Measurements from ENCODE around the gene CDHR2. TPM values are rescaled to one million over a fixed set of nuclear protein-coding genes. Genes with fewer than 3 reads are reported as not detected.

The CDHR2 gene
- total RNA-seq, 4 donors from 2014 or later = under 0.01 to 0.35 (median 0.09) TPM; not detected in 1

DNA sequence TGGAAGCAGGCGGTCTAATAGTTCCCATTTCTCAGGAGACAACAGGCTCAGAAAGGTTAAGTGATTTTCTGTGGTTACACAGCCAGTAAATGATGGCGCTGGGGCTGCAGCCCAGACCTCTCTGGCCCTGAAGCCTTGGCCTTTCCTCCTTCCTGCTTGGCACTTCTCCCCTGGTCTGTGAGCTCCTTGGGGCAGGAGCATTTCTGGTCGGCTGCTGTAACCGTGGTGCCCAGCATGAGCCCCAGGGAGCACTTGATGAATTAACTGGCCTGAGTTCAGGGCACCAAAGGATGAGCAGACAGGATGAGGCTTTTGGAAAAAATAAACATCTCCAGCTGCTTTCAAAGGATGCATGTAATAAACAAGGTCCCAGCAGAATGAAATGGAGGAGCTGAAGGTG is 30.2 kb downstream of the CDHR2 start:
- intact Hi-C loops (cut with DNase I; ENCODE audit: low total_unique reads) = no loop called here
- DNase-seq = no peak
- no peaks in the 10 kb centered on the region for H3K27me3 ChIP-seq

DNA sequence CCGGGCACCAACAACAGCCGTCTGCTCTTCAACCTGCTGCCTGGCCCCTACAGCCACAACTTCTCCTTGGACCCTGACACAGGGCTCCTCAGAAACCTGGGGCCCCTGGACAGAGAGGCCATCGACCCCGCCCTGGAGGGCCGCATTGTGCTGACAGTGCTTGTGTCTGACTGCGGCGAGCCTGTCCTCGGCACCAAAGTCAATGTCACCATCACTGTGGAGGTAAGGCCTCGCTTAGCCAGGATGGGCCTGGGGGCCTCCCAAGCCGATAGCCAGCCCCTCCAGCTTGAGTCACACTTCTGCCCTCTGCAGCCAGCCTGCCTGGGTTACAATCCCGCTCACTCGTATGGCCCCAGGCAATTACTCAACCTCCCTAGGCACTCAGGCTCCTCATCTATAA is 32.2 kb downstream of the CDHR2 start:
- Histone ChIP-seq H3K9me3 (peaks cover 0 to 5% of the 10 kb centered on the region in 2 donors), H3K36me3 (no peaks in the 10 kb centered on the region), H3K27me3 (no peaks in the 10 kb centered on the region), H3K4me1 (no peaks in the 10 kb centered on the region), H3K27ac (no peak overlapping the region), H3K4me3 (no peak overlapping the region)
- DNase-seq = no peak
- intact Hi-C loops (cut with DNase I; ENCODE audit: low total_unique reads) = no loop called here
- no peak for TF ChIP-seq POLR2A (IDR thresholded peaks at IDR 0.05)
- TF ChIP-seq, protein P1, sequence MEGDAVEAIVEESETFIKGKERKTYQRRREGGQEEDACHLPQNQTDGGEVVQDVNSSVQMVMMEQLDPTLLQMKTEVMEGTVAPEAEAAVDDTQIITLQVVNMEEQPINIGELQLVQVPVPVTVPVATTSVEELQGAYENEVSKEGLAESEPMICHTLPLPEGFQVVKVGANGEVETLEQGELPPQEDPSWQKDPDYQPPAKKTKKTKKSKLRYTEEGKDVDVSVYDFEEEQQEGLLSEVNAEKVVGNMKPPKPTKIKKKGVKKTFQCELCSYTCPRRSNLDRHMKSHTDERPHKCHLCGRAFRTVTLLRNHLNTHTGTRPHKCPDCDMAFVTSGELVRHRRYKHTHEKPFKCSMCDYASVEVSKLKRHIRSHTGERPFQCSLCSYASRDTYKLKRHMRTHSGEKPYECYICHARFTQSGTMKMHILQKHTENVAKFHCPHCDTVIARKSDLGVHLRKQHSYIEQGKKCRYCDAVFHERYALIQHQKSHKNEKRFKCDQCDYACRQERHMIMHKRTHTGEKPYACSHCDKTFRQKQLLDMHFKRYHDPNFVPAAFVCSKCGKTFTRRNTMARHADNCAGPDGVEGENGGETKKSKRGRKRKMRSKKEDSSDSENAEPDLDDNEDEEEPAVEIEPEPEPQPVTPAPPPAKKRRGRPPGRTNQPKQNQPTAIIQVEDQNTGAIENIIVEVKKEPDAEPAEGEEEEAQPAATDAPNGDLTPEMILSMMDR (IDR thresholded peaks at IDR 0.05) = no peak

More for the DNA sequence above, 30.2 kb downstream of the CDHR2 start:
- Histone ChIP-seq H3K4me1 (no peaks in the 10 kb centered on the region), H3K4me3 (no peak overlapping the region), H3K9me3 (no peaks in the 10 kb centered on the region), H3K27ac (no peak overlapping the region), H3K36me3 (no peaks in the 10 kb centered on the region)
- no peak for TF ChIP-seq POLR2A (IDR thresholded peaks at IDR 0.05)
- TF ChIP-seq, protein P1 (IDR thresholded peaks at IDR 0.05) = no peak

DNA sequence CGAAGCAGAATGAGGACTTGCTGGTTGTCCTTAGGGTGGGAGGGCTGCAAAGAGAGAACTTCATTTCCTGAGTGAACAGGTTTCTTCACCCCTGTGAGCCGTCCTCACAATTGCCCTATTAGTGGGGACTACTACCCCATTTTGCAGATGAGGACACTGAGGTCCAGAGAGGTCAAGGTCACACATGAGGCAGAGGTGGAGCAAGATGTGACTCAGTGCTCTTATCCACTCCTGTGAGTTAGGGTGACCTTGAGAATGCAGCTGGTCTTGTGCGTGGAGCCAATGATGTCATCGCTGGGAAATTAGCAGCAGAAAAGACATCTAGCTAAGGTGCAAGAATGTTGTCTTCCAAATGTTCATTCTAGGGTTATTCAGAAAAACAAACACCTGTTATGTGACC is 33.9 kb downstream of the CDHR2 start:
- intact Hi-C loops (cut with DNase I; ENCODE audit: low total_unique reads) = no loop called here

DNA sequence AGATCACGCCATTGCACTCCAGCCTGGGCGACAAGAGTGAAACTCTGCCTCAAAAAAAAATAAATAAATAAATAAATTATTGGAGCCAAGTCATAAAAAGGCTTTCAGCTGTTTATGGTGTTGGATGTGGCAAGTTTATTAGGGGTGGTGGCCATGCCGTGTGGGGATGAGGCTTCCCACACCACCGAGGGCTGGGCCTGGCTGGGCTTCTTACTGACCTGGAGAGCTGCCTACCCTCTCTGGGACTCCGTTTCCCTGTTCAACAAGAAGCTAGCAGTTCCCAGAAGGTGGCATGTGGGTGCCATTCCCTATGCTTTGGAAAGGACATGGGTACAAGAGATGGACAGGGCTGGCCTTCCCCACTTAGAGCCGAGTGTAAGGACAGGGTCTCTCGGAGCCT is 38.3 kb downstream of the CDHR2 start:
- H3K4me3 ChIP-seq = no peak overlapping the region
- no peak overlapping the region for H3K27ac ChIP-seq
- DNase-seq = no peak
- H3K9me3 ChIP-seq = peaks cover 0 to 5% of the 10 kb centered on the region in 2 donors
- no peaks in the 10 kb centered on the region for H3K27me3 ChIP-seq
- H3K36me3 ChIP-seq = no peaks in the 10 kb centered on the region
- no peaks in the 10 kb centered on the region for H3K4me1 ChIP-seq
- TF ChIP-seq, protein P1 (IDR thresholded peaks at IDR 0.05) = no peak
- TF ChIP-seq POLR2A (IDR thresholded peaks at IDR 0.05) = no peak
- intact Hi-C loops (cut with DNase I; ENCODE audit: low total_unique reads) = no loop called here

More for the DNA sequence above, 33.9 kb downstream of the CDHR2 start:
- no peak for TF ChIP-seq POLR2A (IDR thresholded peaks at IDR 0.05)
- TF ChIP-seq, protein P1 (IDR thresholded peaks at IDR 0.05) = no peak
- no peaks in the 10 kb centered on the region for H3K4me1 ChIP-seq
- no peaks in the 10 kb centered on the region for H3K27me3 ChIP-seq
- no peak for DNase-seq
- no peak overlapping the region for H3K27ac ChIP-seq
- no peak overlapping the region for H3K4me3 ChIP-seq
- peaks cover 0 to 5% of the 10 kb centered on the region in 2 donors for H3K9me3 ChIP-seq
- no peaks in the 10 kb centered on the region for H3K36me3 ChIP-seq

DNA sequence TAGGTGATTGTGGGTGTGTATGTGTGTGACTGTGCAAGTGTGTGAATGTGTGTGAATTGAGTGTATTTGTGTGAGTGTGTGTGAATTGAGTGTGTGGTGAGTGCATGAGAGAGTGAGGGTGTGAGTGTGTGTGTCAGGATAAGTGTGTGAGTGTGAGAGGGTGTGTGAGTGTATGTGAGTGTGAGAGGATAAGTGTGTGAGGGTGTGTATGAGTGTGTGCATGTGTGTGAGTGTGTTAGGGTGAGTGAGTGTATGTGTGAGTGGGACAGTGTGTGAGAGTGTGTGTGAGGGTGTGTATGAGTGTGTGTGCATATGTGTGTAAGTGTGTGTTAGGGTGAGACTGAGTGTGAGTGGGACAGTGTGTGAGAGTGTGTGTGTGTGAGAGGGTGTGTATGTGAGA is 39.2 kb downstream of the CDHR2 start:
- no peaks in the 10 kb centered on the region for H3K27me3 ChIP-seq
- no peak for TF ChIP-seq POLR2A (IDR thresholded peaks at IDR 0.05)
- TF ChIP-seq, protein P1 (IDR thresholded peaks at IDR 0.05) = no peak
- intact Hi-C loops (cut with DNase I; ENCODE audit: low total_unique reads) = no loop called here

More for the DNA sequence above, 39.2 kb downstream of the CDHR2 start:
- no peak for DNase-seq
- Histone ChIP-seq H3K4me1 (no peaks in the 10 kb centered on the region), H3K36me3 (no peaks in the 10 kb centered on the region), H3K4me3 (no peak overlapping the region), H3K9me3 (peaks cover 0 to 5% of the 10 kb centered on the region in 2 donors), H3K27ac (no peak overlapping the region)

Measured in uterus (tissue), 4 donors.